ACC112 (cell line): ENCODE results near the gene VGLL4.

ENCODE experiments used
- H2AFZ ChIP-seq: fragments of 200-600 bp; sonication (generic); one replicate; pipeline ENCODE4 v1.6.0; 2017; ENCODE audit warnings: antibody characterized with exemption, low read length; ENCODE audit not compliant: unreplicated experiment
- H3K27ac ChIP-seq: fragments of 200-600 bp; sonication (generic); 2 replicates; pipeline ENCODE4 v1.5.1; 2014; ENCODE audit warnings: low read depth, mild to moderate bottlenecking, antibody characterized with exemption, low read length, moderate library complexity
- H3K27me3 ChIP-seq: fragments of 200-600 bp; sonication (generic); 2 replicates; pipeline ENCODE4 v1.6.1; 2014; ENCODE audit warnings: mild to moderate bottlenecking, antibody characterized with exemption, low read length, moderate library complexity, mixed read lengths; ENCODE audit not compliant: insufficient read depth
- H3K36me3 ChIP-seq: fragments of 200-600 bp; sonication (generic); 2 replicates; pipeline ENCODE4 v1.6.1; 2016; ENCODE audit warnings: mild to moderate bottlenecking, antibody characterized with exemption, low read length, moderate library complexity, mixed read lengths; ENCODE audit not compliant: insufficient read depth
- H3K4me1 ChIP-seq: fragments of 200-600 bp; sonication (generic); one replicate; pipeline ENCODE4 v1.6.1; 2016; ENCODE audit warnings: low read length, mixed read lengths; ENCODE audit not compliant: insufficient read depth, unreplicated experiment, control insufficient read depth
- H3K4me3 ChIP-seq: fragments of 200-600 bp; sonication (generic); 2 replicates; pipeline ENCODE4 v1.5.1; 2014; ENCODE audit warnings: mild to moderate bottlenecking, low read depth, low read length
- H3K79me2 ChIP-seq: fragments of 200-600 bp; sonication (generic); one replicate; pipeline ENCODE4 v1.6.0; 2016; ENCODE audit warnings: low read length; ENCODE audit not compliant: control insufficient read depth, unreplicated experiment, insufficient read depth

Gene VGLL4

DNA sequence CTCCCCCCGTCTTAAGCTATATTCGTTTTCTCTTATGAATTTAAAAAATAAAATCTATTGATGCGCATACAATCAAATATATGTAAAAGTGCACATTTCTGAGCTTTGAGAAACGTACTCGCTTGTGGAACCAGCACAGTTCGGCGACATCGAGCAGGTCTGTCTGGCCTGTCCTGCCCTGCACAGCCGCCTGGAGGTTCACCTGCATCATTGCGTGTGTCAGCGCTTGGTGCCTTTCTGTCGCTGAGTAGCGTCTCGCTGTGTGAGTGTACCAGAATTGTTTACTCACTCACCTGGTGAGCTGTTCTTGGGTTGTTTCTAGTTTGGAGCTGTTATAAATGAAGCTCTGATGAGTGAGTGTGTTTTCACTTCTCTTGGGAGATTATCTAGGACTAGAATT, 104.0 kb downstream of the VGLL4 start:
- Histone ChIP-seq H3K27ac (no peak overlapping the region), H3K27me3 (no peaks in the 10 kb centered on the region), H3K4me1 (peaks cover 8% of the 10 kb centered on the region), H3K36me3 (no peaks in the 10 kb centered on the region), H2AFZ (no peak overlapping the region), H3K4me3 (no peak overlapping the region), H3K79me2 (no peaks in the 10 kb centered on the region)

DNA sequence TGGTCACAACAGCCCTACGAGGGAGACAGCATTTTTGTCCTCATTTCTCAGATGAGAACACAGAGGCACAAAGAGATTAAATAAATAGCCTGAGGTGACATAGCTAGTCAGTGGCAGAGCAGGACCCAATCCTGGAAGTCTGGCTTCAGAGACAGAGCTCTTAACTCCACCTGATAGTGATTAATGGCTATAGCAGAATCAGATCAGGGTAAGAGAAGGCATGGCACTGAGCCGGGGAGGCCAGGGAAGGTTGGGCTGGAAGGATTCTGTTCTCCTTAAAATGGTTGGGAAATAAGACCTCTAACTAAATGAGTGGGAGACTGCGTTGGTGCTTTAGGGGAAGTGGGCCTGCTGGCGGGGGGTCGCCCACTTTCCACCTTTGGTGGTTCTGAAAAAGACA, 104.5 kb downstream of the VGLL4 start:
- Histone ChIP-seq H3K79me2 (no peaks in the 10 kb centered on the region), H3K27ac (no peak overlapping the region)

DNA sequence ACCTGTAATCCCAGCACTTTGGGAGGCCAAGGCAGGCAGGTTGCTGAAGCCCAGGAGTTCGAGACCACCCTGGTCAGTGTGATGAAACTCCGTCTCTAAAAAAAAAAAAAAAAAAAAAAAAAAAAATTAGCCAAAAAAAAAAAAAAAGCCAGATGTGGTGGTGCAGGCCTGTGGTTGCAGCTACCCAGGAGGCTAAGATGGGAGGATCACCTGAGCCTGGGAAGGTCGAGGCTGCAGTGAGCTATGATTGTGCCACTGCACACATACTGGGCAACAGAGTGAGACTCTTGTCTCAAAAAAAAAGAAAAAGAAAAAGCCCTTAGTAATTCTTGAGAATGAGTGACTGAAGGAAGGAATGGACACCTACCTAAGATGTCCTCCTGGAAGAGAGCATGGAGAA, 105.1 kb downstream of the VGLL4 start:
- H3K79me2 ChIP-seq: no peaks in the 10 kb centered on the region
- H3K4me3 ChIP-seq: no peak overlapping the region
- no peak overlapping the region for H2AFZ ChIP-seq
- H3K4me1 ChIP-seq: peaks cover 8% of the 10 kb centered on the region
- no peak overlapping the region for H3K27ac ChIP-seq
- H3K27me3 ChIP-seq: no peaks in the 10 kb centered on the region
- no peaks in the 10 kb centered on the region for H3K36me3 ChIP-seq

More for the DNA sequence above, 104.5 kb downstream of the VGLL4 start:
- Histone ChIP-seq H3K27me3 (no peaks in the 10 kb centered on the region), H2AFZ (no peak overlapping the region), H3K4me3 (no peak overlapping the region), H3K36me3 (no peaks in the 10 kb centered on the region), H3K4me1 (peaks cover 6% of the 10 kb centered on the region)

DNA sequence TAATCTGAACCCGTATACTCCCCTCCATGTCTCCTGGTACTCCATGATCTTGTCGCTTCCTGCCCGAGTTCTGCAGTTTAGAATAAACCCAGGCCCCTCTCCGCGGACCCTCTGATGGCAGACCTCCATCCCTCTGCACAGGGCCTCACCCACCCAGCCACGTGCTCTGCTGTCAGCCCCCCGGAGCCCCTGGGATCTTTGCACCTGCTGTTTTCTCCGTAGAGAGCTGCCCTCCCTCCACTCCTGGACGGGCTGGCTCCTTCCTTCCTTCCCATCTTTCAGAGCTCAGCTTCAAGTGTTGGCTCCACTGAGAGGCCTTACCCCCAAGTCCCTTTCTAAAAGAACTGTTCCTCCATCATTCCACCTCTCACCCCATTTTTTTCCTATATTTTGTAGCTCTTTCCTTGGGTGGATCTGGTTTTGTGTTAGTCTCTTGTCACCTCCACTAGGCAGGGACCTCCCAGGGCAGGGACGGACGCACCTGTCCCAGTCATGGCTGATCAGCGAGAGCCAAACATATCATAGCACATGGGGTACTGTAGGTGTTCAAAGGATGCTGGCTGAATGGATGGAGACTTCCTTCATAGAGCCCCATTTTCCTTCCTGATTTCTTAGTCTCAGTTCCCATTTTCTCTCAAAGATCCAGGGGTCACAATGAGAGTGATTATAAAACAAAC, 106.6 kb downstream of the VGLL4 start:
- no peak overlapping the region for H2AFZ ChIP-seq
- H3K27ac ChIP-seq: no peak overlapping the region
- no peaks in the 10 kb centered on the region for H3K27me3 ChIP-seq
- peaks cover 23% of the 10 kb centered on the region for H3K4me1 ChIP-seq
- no peak overlapping the region for H3K4me3 ChIP-seq
- H3K79me2 ChIP-seq: no peaks in the 10 kb centered on the region
- H3K36me3 ChIP-seq: no peaks in the 10 kb centered on the region

DNA sequence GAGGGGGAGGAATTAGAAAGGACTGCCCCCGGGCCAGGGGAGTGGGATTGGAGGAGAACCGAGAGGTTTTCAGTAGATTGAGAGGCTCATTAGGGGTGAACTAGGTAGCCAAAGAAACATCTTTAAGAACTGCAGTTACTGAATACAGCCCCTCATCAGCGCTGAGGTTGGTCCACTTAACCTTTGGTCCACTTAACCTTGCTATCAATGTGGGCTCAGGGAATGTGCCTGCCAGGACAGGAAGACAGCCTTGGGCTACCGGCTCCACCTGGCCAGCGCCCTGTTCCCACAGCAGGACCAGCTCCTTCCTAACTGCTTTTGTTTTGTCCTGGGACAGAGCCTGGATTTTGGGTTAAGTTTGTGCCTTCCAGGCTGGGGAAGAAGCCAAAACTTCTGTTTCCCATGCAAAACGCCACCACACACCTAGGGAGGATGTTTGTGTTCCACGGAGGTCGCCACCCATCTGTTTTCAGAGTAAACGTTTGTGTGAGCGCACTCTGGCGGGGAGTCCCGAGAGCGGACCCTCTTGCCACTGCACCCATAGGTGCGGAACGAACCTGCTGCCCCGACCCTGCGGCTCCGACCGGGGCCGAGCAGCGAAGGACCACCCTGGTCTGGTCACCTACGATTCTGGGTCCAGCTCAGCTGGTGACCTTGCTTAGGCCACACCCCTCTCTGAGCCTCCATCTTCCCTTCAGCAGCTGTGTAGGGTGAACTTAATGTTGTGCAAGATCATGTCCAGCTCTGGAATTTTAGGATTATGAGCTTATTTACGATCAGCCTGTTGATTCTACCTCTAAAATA, 107.4 kb downstream of the VGLL4 start:
- H3K4me3 ChIP-seq: no peak overlapping the region
- H3K27me3 ChIP-seq: no peaks in the 10 kb centered on the region
- H3K4me1 ChIP-seq: peaks cover 26% of the 10 kb centered on the region
- no peaks in the 10 kb centered on the region for H3K36me3 ChIP-seq
- H3K79me2 ChIP-seq: no peaks in the 10 kb centered on the region
- H2AFZ ChIP-seq: no peak overlapping the region
- no peak overlapping the region for H3K27ac ChIP-seq

DNA sequence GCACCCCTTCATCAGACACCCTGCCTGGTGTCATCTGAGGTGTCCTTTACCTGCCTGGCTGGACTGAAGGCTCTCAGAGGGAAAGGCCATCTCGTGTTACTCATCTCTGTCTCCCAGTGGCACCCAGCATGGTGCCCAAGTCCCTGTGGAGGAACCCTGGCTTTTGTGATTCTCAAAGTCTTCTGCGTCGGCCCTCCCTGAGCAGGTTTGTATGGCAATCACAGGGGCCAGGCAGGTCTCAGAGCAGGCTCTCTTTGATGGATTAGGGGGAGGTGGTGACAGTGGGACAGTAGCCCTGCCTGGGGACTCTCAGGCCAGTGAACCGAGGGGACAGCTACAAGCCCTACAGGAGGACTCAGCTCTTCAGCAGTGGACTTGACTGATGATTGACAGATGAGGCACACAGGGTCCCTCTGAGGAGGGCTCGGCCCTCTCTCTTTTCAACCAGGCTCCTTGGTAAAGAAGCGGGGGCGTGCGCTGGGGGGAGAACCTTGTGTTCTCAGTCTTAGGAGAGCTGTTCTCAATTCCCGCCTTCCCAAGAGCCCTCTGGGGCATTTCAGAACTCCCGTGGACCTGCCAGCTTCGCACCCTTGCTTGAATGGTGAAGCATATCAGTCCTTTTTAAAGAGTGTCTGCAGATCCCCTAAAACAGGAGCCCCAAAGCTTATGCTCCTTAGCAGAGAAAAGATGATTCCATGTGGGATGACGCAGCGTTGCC, 108.3 kb downstream of the VGLL4 start:
- peaks cover 34% of the 10 kb centered on the region for H3K4me1 ChIP-seq
- H3K27ac ChIP-seq: no peak overlapping the region
- no peaks in the 10 kb centered on the region for H3K79me2 ChIP-seq
- no peak overlapping the region for H2AFZ ChIP-seq
- no peaks in the 10 kb centered on the region for H3K36me3 ChIP-seq
- no peak overlapping the region for H3K4me3 ChIP-seq
- no peaks in the 10 kb centered on the region for H3K27me3 ChIP-seq

DNA sequence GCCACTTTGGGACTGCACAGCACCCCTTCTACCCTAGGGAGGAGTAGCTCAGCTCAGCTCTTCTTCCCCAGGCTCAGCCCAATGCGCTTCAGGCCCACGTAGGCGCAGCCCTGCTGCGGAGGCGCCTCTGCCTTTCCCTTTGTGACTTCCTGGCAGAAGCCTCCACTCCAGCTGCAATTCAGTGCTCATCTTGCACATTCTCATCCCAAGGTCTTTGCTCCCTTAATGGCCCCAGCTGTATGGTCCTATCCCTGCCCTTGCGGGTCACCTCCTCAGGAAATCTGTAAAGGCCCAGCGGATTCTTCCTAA, 109.0 kb downstream of the VGLL4 start:
- Histone ChIP-seq H3K4me1 (peaks cover 40% of the 10 kb centered on the region), H3K36me3 (no peaks in the 10 kb centered on the region), H2AFZ (no peak overlapping the region), H3K27me3 (no peaks in the 10 kb centered on the region), H3K79me2 (no peaks in the 10 kb centered on the region), H3K4me3 (no peak overlapping the region), H3K27ac (no peak overlapping the region)

DNA sequence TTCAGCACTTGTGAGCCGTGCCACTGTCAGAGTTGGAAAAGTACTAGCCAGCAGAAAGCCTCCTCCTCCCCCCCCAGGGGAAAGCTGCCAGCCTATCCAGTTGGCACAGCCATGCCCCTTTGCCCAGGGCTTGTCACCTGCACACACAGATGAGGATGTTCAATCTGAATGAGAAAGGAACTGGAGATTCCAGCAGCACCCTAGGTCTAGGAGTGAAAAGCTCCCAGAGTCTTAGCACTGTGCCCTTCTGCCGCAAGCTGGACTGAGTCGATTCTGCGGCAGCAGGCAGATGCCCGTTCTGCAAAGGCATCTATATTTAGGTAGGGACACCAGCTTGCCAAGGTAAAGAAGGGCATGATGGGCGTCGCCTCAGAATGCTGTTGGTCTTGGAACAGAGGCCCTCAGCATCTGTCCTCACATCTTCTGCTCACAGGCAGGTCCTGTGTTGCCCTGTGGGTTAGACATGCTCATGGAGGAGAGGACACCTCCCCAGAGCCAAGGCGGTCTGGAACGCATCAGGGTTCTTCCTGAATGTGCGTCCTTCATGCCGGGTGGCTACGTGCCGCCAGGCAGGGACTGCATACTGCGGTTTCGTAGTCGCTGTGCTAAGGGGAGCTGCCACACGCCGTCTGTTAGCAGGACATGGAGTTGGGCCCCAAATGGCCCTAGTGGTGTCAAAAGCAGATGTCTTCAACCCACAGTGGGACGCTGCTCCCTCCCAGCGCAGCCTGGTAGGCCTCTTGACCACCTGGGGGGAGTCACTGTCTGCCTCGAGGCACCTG, 109.5 kb downstream of the VGLL4 start:
- Histone ChIP-seq H3K4me3 (no peak overlapping the region), H3K27ac (no peak overlapping the region), H3K4me1 (peaks cover 46% of the 10 kb centered on the region), H2AFZ (no peak overlapping the region), H3K36me3 (no peaks in the 10 kb centered on the region), H3K27me3 (no peaks in the 10 kb centered on the region), H3K79me2 (no peaks in the 10 kb centered on the region)

DNA sequence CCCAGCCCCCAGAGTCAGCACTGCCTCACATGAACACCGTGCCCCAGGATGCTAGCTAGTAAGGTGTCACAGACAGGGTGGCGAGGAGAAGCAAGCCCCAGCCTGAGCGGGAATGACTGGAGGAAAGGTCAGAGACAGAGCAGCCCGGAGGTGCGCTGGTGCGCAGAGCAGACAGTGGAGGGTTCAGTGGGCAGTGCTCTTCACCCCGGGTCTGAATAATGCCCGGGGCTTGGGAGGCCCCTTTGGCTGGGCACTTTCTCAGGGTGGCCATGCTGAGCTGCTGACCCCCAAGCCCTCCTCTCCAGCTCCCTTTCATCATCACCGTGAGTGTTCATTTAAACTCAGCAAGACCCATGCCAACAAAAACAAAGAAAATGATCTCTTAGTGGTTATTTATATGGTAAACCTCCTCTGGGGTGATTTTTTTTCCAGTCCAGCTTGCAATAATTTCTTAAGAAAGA, 110.8 kb downstream of the VGLL4 start:
- Histone ChIP-seq H3K4me3 (no peak overlapping the region), H3K36me3 (no peaks in the 10 kb centered on the region), H3K27me3 (no peaks in the 10 kb centered on the region), H2AFZ (no peak overlapping the region), H3K79me2 (no peaks in the 10 kb centered on the region), H3K4me1 (peaks cover 47% of the 10 kb centered on the region), H3K27ac (no peak overlapping the region)

DNA sequence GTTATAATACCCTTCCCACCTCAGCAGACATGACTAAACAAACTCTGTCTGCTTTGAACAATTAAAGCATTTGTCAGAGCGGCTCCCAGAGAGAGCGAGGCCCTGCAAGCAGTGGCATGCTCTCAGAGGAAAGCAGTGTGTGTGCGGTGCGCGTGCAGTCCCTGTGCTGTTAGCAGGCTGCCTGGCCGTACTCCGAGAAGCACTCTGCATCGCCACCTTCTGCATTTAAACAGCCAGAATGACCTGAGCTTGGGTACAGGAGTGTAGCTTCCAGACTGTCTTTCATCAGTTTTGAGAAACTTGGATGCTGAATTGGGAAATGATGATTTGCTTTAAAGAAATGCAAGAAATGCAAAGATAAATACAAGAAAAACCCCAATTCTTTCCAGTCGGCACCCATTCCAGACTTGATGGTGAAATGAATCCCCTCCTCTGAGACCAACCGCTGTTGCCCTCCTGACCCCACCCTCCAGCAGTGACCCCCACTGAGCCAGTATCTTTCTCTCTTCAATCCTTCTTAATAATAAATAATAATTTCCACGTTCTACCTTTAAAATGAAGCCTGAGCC, 113.5 kb downstream of the VGLL4 start:
- Histone ChIP-seq H3K27me3 (no peaks in the 10 kb centered on the region), H3K27ac (peak overlapping the region; percentile 73), H3K4me1 (peaks cover 47% of the 10 kb centered on the region), H3K36me3 (peaks cover 3% of the 10 kb centered on the region; the same call in 1 of the 2 replicates), H3K79me2 (no peaks in the 10 kb centered on the region), H3K4me3 (no peak overlapping the region), H2AFZ (no peak overlapping the region)
